Eye (tissue), 1 donor: ENCODE measurements around the gene IRF8.
A peak's percentile ranks its signal among the peaks of the same experiment; 100 is the strongest.
"Not testable (repeated sequence)": the region's sequence is repeated elsewhere in the genome, so short reads cannot be mapped to it uniquely, and the experiment has no call there.

Source experiments
- DNase-seq: peaks from one replicate; pipeline ENCODE4 v3.0.0-alpha.2; 2015

IRF8 gene

GRCh38 chr16:85940214-85940613, 41.3 kb downstream of the IRF8 start:
- no peak for DNase-seq

- no peak for DNase-seq
Observed at GRCh38 chr16:85941863-85942644, 43.1 kb downstream of the IRF8 start.

- DNase-seq: not testable (repeated sequence)
Observed at GRCh38 chr16:85942659-85943058, 43.7 kb downstream of the IRF8 start.

GRCh38 chr16:85943711-85944110, 44.7 kb downstream of the IRF8 start:
- no peak for DNase-seq

GRCh38 chr16:85944572-85945423, 45.8 kb downstream of the IRF8 start:
- DNase-seq: no peak

DNA sequence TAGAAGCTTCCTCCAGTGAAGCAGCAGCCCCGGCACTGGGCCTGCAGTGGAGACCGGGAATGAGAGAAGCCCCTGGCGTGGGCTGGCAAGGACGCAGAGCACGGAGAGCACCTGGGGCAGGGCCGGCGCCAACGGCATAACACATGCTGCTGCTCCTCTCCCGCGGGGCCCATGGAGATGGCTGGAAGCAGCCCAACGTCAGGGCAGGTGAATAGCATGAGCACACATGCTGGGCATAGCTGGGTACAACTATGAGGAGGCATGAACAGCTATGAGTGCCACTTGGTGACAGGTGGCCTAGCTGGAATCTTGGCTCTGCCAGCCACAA, 46.4 kb downstream of the IRF8 start:
- DNase-seq: no peak

- peak; percentile 69 for DNase-seq
Observed at GRCh38 chr16:85946541-85947124, 47.7 kb downstream of the IRF8 start.

DNA sequence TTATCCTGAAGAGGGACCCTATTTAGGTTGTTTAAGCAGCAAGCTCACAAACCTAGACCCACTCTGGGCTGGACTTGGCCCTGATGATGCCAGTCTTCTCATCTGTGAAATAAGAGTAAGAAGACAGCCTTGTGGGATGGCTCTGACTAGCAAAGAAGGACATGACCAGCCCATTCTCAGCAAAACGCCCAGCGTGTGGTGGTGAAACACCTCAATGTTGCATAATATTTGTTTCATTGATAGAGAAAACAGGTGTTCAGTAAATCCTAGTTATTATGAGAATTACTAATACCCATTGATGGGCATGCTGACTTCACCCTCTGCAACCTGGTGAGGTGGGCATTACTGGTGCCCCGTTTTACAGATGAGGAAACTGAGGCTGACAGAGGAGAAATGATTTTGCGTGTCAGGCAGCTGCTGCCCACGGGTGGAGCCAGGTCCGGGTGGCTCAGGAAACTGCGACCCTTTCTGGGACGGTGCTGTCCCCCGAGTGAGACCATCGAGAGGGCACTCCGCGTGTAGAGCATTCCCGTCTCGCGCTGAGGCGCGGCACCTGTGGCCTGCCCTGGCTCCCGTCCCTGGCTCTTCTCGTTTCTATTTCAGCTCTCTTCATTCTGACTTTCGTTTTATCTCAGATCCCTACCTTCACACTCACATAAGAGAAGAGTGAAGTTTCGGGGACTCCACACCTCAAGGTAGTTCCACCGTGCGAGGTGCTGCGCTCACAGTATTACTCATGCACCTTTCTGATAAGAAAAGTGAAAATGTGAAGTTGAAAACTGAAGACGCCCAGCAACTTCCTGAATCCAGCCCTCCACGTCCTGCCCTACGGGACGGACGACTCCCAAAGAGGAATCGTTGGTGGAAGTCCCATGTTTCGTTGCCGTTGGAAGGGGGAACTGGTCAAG, 48.5 kb downstream of the IRF8 start:
- no peak for DNase-seq

GRCh38 chr16:85948138-85948509, 49.2 kb downstream of the IRF8 start:
- DNase-seq: no peak

DNA sequence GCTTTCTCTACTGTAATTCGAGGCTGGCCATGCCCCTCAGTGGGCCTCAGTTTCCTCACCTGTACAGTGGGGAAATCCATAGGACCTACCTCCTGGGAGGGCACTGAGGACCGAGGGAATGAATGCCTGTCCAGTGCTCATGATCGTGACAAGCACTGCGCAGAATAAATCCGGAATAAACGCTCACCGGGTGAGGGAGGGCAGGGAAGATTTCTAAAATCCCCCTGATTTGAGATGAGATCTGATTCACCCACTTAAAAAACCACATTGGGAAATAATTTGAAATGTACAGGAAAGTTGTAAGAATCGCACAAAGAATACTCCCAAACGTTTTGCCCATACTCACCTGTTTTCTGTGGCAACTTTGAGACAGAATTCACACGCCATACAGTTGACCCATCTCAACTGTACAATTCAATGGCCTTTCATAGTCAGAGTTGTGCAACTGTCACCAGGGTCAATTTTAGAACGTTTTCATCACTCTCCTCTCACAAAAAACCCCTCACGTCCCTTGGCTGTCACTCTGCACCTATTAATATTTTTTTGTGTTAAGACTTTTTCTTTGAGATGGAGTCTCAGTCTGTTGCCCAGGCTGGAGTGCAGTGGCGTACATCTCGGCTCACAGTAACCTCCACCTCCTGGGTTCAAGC, 49.8 kb downstream of the IRF8 start:
- DNase-seq: no peak

DNA sequence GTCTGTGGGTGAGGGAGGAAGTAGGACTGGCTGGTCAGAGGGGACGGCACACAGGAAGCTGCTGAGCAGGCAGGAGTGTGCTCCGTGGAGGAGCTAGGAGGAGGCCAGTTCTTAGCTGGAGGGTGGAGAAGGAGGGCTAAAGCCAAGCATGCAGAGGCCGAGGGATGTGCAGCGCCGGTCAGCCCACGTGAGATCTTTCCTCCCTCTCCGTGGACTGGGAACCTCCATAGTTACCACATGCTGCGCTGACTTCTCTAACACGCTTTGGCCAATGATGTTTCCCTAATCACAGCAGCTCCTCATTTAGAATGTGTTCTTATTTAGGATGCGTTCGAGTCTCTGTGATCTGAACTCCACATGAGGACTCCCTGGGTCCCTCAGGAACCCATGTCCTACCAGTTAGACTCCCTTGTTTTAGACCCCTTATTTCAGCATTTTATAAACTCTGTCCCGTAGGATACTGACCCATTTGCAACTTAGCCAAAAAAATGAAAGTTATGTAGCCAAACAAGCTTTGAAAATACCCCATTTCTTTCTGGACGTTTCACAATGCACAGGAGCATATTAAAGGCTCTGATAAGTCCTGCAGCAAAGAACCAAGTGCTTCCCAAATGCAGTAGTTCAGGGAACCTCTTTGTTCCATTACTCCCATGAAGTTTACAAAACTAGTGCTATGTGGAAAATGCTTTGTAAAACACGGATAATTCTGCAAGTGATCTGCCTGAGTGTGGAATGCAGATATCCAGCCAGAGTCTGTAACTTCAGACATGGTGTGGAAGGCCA, 51.4 kb downstream of the IRF8 start:
- no peak for DNase-seq

DNA sequence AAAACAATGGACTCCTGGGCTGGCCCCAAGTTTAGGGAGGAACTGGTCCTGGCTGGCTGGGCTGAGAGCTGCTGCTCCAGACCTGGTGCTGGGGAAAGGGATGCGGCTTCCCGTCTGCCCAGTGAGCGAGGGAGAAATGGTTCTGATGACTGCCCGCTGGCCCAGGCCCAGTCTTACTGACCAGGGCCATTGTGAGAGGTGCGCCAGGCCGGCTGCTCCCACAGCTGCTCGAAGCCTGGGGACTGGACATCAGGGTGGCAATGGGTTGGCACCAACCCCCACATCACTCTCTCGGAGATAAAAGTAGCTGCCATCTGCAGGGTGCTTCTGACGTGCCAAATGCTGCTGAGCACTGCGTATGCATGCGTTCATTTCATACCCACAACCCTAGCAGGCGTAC, 53.2 kb downstream of the IRF8 start:
- DNase-seq: no peak

- DNase-seq: no peak
Observed at GRCh38 chr16:85952811-85953210, 53.8 kb downstream of the IRF8 start.

- DNase-seq: no peak
Observed at GRCh38 chr16:85954927-85955519, 56.1 kb downstream of the IRF8 start.

DNA sequence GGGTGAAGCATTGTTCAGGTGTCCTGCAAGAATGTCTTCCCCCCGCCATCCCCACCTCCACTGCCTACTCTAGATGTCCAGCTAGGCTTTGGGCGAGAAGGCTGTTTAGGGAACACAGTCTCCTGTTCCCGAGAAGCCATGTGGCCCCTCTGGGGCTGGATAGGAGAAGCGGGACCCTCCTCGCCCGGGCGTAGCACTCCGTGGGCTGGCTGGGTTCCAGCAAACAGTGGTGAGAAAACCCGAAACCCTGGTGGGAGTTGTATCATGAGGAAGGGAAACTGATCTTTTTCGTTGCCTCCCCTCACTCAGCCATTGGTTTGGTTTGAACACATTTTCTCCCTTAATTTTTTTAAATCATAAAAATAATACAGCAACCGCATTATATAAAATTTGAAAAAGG, 56.6 kb downstream of the IRF8 start:
- no peak for DNase-seq

- no peak for DNase-seq
Observed at GRCh38 chr16:85956426-85956825, 57.5 kb downstream of the IRF8 start.

DNA sequence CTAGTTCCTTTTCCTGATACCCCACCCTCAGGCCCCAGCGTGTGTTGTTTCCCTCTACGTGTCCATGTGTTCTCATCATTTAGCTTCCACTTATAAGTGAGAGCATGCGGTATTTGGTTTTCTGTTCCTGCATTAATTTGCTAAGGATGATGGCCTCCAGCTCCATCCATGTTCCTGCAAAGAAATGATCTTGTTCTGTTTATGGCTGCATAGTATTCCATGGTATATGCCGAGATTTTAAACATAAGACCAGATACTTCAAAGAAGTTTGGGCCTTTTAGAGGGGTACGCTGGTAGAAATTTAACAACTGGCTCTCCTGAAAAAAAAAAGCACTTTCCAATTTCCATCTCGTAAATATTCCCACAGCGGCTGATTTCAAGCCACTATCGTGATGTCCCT, 59.8 kb downstream of the IRF8 start:
- DNase-seq: no peak

- no peak for DNase-seq
Observed at GRCh38 chr16:85959686-85960085, 60.7 kb downstream of the IRF8 start.

DNA sequence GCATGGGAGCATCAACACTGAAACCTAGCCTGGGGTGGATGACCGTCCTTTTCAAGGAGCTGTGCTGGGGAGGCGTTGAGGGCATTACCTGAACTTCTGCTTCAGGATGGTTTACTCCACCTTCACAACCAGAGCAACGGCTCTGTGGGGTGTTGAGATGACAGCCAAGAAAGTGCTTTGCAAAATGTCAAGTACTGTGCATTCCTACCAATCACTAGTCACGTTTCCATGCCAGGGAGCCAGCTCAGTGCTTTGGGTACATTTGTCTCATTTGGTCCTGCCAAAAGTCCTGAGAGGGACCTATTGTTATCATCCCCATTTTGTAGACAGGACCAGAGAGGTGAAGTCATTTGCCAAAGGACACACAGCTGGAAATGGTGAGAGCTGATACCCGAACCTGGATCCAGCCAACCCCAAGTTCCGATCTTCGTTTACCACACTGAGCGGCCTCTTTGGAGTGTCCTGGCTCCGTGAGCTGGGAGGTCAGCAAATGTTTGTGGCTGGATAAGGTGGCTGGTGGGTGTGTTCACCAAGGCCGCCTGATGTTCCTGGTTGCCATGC, 61.6 kb downstream of the IRF8 start:
- DNase-seq: no peak

GRCh38 chr16:85961988-85962915, 63.3 kb downstream of the IRF8 start:
- DNase-seq: no peak
